ENCODE results near the gene RRP1. TPM values are rescaled to one million over a fixed set of nuclear protein-coding genes. Genes with fewer than 3 reads are reported as not detected.

RRP1 gene
- total RNA-seq, 1 experiment from 2014 or later: 53.9 TPM

DNA sequence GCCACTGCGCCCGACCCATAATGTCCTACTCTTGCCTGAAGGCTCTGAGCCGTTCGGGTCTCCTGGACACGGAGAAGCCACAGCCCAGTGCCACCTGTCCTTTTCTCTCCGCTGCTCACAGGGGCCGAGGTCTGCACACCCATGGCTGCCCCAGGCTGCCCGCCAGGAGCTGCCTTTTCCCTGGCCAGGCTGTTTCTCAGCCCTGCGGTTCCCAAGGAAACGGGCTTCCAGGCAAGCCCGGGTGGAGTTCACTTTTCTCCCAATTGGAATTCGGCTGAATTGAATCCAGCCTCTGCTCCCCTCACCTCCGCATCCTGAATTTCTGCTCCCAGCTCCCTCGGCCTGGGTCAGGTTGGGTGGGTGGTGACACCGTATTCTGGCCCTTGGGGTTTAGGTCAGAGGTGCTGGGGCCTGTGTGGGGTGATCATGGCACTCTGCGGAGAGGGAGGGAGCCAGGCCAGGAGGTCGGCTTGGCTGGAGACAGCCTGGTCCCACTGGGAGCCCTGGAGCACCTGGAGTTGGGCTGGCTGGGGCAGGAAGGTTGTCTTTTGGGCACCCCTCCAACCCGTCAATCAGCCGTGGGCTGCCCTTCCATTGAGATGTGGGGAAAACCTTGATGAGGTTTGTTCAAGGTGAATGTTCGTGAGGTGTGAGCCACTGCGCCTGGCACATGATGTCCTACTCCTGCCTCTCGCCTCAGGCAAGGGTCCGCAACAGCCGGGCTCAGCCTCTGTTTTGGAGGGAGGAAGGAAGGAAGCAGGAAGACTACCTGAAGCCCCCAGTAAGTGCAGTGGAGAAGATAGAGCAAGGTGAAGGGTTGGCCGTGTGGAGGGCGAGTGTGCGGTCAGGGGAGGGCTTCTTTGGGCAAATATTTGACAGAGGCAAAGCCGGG is 25.1 kb downstream of the RRP1 start:
- no peak for DNase-seq (ENCODE audit: low read depth, low spot score)
- ATAC-seq: no peak
- intact Hi-C loops (cut with micrococcal nuclease): no loop called here
- CTCF ChIA-PET: no interaction called here
- no peaks in the 10 kb centered on the region for H3K36me3 ChIP-seq (ENCODE audit: control insufficient read depth in 1 of 2, insufficient read depth in 2 of 2, low read length in 2 of 2)
- no TSS peak for BruUV-seq (replicated peaks)
- no peak overlapping the region for H2AFZ ChIP-seq (ENCODE audit: low read depth, low read length, poor library complexity, severe bottlenecking)
- POLR2A ChIA-PET: no interaction called here
- no peaks in the 10 kb centered on the region for H3K9me3 ChIP-seq (ENCODE audit: control insufficient read depth in 1 of 2, insufficient read depth in 1 of 2, low read depth in 1 of 2, low read length in 2 of 2)
- peaks cover 10 to 27% of the 10 kb centered on the region in 2 experiments for H3K4me1 ChIP-seq (ENCODE audit: control insufficient read depth in 1 of 2, insufficient read depth in 2 of 2, low read length in 2 of 2)
- no peaks in the 10 kb centered on the region for H3K27me3 ChIP-seq (ENCODE audit: insufficient read depth, low read length)
- H3K9me2 ChIP-seq (ENCODE audit: insufficient read depth): no peaks in the 10 kb centered on the region
- peak overlapping the region; percentile 59 for H3K4me2 ChIP-seq (ENCODE audit: low read length)
- H3K79me2 ChIP-seq (ENCODE audit: insufficient read depth, low read length): no peaks in the 10 kb centered on the region
- no peaks in the 10 kb centered on the region for H4K20me1 ChIP-seq (ENCODE audit: insufficient read depth)
- H3K9ac ChIP-seq (ENCODE audit: low read length): no peak overlapping the region
- TF ChIP-seq EZH2phosphoT487 (IDR thresholded peaks at IDR 0.05; ENCODE audit: borderline replicate concordance) (no peak), YY1 (IDR thresholded peaks at IDR 0.05; ENCODE audit: extremely low read depth, insufficient replicate concordance, low read depth, low read length) (no peak), JUND (IDR thresholded peaks at IDR 0.05) (no peak), SP1 (IDR thresholded peaks at IDR 0.05; ENCODE audit: low read depth) (no peak), EZH2 (IDR thresholded peaks at IDR 0.05) (no peak), CEBPB (IDR thresholded peaks at IDR 0.05; ENCODE audit: low read depth) (no peak)
- TF ChIP-seq, protein P1, sequence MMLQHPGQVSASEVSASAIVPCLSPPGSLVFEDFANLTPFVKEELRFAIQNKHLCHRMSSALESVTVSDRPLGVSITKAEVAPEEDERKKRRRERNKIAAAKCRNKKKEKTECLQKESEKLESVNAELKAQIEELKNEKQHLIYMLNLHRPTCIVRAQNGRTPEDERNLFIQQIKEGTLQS (IDR thresholded peaks at IDR 0.05): no peak
- TF ChIP-seq, protein P2, sequence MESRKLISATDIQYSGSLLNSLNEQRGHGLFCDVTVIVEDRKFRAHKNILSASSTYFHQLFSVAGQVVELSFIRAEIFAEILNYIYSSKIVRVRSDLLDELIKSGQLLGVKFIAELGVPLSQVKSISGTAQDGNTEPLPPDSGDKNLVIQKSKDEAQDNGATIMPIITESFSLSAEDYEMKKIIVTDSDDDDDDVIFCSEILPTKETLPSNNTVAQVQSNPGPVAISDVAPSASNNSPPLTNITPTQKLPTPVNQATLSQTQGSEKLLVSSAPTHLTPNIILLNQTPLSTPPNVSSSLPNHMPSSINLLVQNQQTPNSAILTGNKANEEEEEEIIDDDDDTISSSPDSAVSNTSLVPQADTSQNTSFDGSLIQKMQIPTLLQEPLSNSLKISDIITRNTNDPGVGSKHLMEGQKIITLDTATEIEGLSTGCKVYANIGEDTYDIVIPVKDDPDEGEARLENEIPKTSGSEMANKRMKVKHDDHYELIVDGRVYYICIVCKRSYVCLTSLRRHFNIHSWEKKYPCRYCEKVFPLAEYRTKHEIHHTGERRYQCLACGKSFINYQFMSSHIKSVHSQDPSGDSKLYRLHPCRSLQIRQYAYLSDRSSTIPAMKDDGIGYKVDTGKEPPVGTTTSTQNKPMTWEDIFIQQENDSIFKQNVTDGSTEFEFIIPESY (IDR thresholded peaks at IDR 0.05; ENCODE audit: extremely low read depth, insufficient replicate concordance, low read length): no peak
- H3K4me3 ChIP-seq (replicated peaks in 1 of 2; ENCODE audit: low read depth in 1 of 2, low read length in 2 of 2): no peak overlapping the region
- RAD21 ChIA-PET (ENCODE audit: low non-redundant PET in 1 of 2, low total read pairs in 2 of 2, uncharacterized antibody in 2 of 2, unreplicated experiment in 2 of 2): no interaction called here
- peak overlapping the region; percentile 55; the same call in 1 of the 2 replicates for H3K27ac ChIP-seq (ENCODE audit: low read depth, low read length)
